Panc1 (cell line): ENCODE data around the gene MYO1E.

Experiments used
- CTCF ChIP-seq: fragments of 450-650 bp; IDR thresholded peaks from 2 replicates; pipeline ENCODE4 v1.5.1; 2017; ENCODE audit warnings: mild to moderate bottlenecking
- POLR2AphosphoS5 ChIP-seq: IDR thresholded peaks from 2 replicates; pipeline ENCODE4 v1.6.1; 2012; ENCODE audit warnings: mild to moderate bottlenecking, low read depth, low read length, moderate library complexity
- REST ChIP-seq, 2 experiments: IDR thresholded peaks; 2 replicates each; pipeline ENCODE4 v1.6.1; 2011 to 2012; ENCODE audit warnings: low read depth in 2 of 2, control low read depth in 1 of 2, low read length in 1 of 2, mild to moderate bottlenecking in 1 of 2, moderate library complexity in 1 of 2; ENCODE audit not compliant: insufficient read depth in 1 of 2
- SIN3A ChIP-seq: IDR thresholded peaks from 2 replicates; pipeline ENCODE4 v1.6.1; 2012; ENCODE audit warnings: low read depth, mild to moderate bottlenecking, low read length, moderate library complexity, borderline replicate concordance; ENCODE audit not compliant: insufficient read depth
- TCF7L2 ChIP-seq: IDR thresholded peaks from 2 replicates; pipeline ENCODE4 v1.6.1; 2011; ENCODE audit warnings: mild to moderate bottlenecking, low read depth, low read length, inconsistent platforms

- TF ChIP-seq CTCF, result no peak
- no peak for TF ChIP-seq REST (IDR thresholded peaks at IDR 0.05; ENCODE audit: insufficient read depth in 1 of 2, low read depth in 2 of 2, low read length in 1 of 2)
- TF ChIP-seq TCF7L2, result no peak
- TF ChIP-seq POLR2AphosphoS5, result no peak
- no peak for TF ChIP-seq SIN3A
These were observed 116.9 kb downstream of the MYO1E start for GRCh38 chr15:59255680-59256336.
